Measurements from ENCODE around the gene XRCC5. TPM values are rescaled to one million over a fixed set of nuclear protein-coding genes. Genes with fewer than 3 reads are reported as not detected.

The XRCC5 gene
- total RNA-seq, 4 donors from 2014 or later, result 134 to 164 (median 147) TPM

GRCh38 chr2:216101109-216101508 lies 8.0 kb upstream of the XRCC5 start:
- Histone ChIP-seq H3K27ac (no peak overlapping the region), H3K4me1 (no peaks in the 10 kb centered on the region), H3K36me3 (peaks cover 0 to 16% (median 0%) of the 10 kb centered on the region in 3 donors), H3K4me3 (no peak overlapping the region), H3K27me3 (no peaks in the 10 kb centered on the region), H3K9me3 (no peaks in the 10 kb centered on the region)
- no peak for DNase-seq (ENCODE audit: low spot score in 2 of 2)
- 92 to 96% methylated on average over 4 of the region's 4 CpGs for WGBS, 2 donors
- TF ChIP-seq EP300 (IDR thresholded peaks at IDR 0.05) (no peak), CTCF (IDR thresholded peaks at IDR 0.05) (no peak), POLR2A (IDR thresholded peaks at IDR 0.05) (no peak)

- Histone ChIP-seq H3K9me3 (no peaks in the 10 kb centered on the region), H3K27ac (no peak overlapping the region), H3K27me3 (no peaks in the 10 kb centered on the region), H3K4me3 (no peak overlapping the region), H3K36me3 (peaks cover 0 to 12% (median 0%) of the 10 kb centered on the region in 3 donors), H3K4me1 (peaks cover 0 to 1% (median 0%) of the 10 kb centered on the region in 4 donors)
- no peak for TF ChIP-seq POLR2A (IDR thresholded peaks at IDR 0.05)
- no peak for TF ChIP-seq CTCF (IDR thresholded peaks at IDR 0.05)
- no peak for TF ChIP-seq EP300 (IDR thresholded peaks at IDR 0.05)
- DNase-seq (ENCODE audit: low spot score in 2 of 2), result no peak
- 60 to 73% methylated on average over 1 of the region's 1 CpG for WGBS, 2 donors
Measured at GRCh38 chr2:216103213-216103612, 5.9 kb upstream of the XRCC5 start.

GRCh38 chr2:216104691-216105090 lies 4.5 kb upstream of the XRCC5 start:
- no peak for TF ChIP-seq CTCF (IDR thresholded peaks at IDR 0.05)
- TF ChIP-seq POLR2A (IDR thresholded peaks at IDR 0.05), result no peak
- TF ChIP-seq EP300 (IDR thresholded peaks at IDR 0.05), result no peak
- Histone ChIP-seq H3K36me3 (peaks cover 0 to 8% (median 0%) of the 10 kb centered on the region in 3 donors), H3K9me3 (no peaks in the 10 kb centered on the region), H3K27ac (no peak overlapping the region), H3K4me1 (peaks cover 0 to 6% (median 2%) of the 10 kb centered on the region in 4 donors), H3K4me3 (no peak overlapping the region), H3K27me3 (no peaks in the 10 kb centered on the region)
- 42 to 61% methylated on average over 3 of the region's 3 CpGs for WGBS, 2 donors
- DNase-seq (ENCODE audit: low spot score in 2 of 2), result no peak

GRCh38 chr2:216107320-216107719 lies 1.8 kb upstream of the XRCC5 start:
- TF ChIP-seq POLR2A (IDR thresholded peaks at IDR 0.05) (no peak), CTCF (IDR thresholded peaks at IDR 0.05) (no peak), EP300 (IDR thresholded peaks at IDR 0.05) (no peak)
- Histone ChIP-seq H3K9me3 (no peaks in the 10 kb centered on the region), H3K4me3 (no peak overlapping the region), H3K36me3 (peaks cover 0 to 12% (median 0%) of the 10 kb centered on the region in 3 donors), H3K27me3 (no peaks in the 10 kb centered on the region), H3K4me1 (peaks cover 0 to 30% (median 17%) of the 10 kb centered on the region in 4 donors), H3K27ac (no peak overlapping the region)
- DNase-seq (ENCODE audit: low spot score in 2 of 2), result no peak
- WGBS, 2 donors, result 76 to 89% methylated on average over 8 of the region's 8 CpGs

- DNase-seq (ENCODE audit: low spot score in 2 of 2), result no peak
- no peaks in the 10 kb centered on the region for H3K27me3 ChIP-seq
- H3K4me1 ChIP-seq, result peaks cover 0 to 34% (median 17%) of the 10 kb centered on the region in 4 donors
- WGBS, 2 donors, result 48 to 49% methylated on average over 13 of the region's 13 CpGs
- TF ChIP-seq POLR2A (IDR thresholded peaks at IDR 0.05), result no peak
- no peak overlapping the region for H3K4me3 ChIP-seq
- H3K36me3 ChIP-seq, result peaks cover 0 to 15% (median 0%) of the 10 kb centered on the region in 3 donors
- H3K27ac ChIP-seq, result no peak overlapping the region
- no peaks in the 10 kb centered on the region for H3K9me3 ChIP-seq
Measured at GRCh38 chr2:216107760-216108159, 1.4 kb upstream of the XRCC5 start.

Data from tibial nerve (tissue), 4 donors.